Spleen (tissue), 7 donors: ENCODE data around the gene GPATCH1.

Experiments
- POLR2A ChIP-seq, 3 donors: fragments of 450-650 bp; IDR thresholded peaks; one replicate each; pipeline ENCODE4 v1.5.1; 2017; ENCODE audit warnings: antibody characterized with exemption in 3 of 3, mild to moderate bottlenecking in 1 of 3
- POLR2AphosphoS5 ChIP-seq, 3 donors: sonication (generic); formaldehyde crosslinking; IDR thresholded peaks; one replicate each; pipeline ENCODE4 v1.5.1; 2017; ENCODE audit warnings: antibody characterized with exemption in 3 of 3
- TF ChIP-seq, protein P1 (sequence below), 11 experiments: fragments of 200-600 bp in 7 of 11; fragments of 450-650 bp in 4 of 11; sonication (generic) in 4 of 11; IDR thresholded peaks in 8 of 11; conservative IDR thresholded peaks in 3 of 11; 1 replicate in 7 of 11; 2 replicates in 4 of 11; pipeline versions ENCODE4 v1.4.0 to v1.8.0; 2016 to 2021; ENCODE audit warnings: antibody characterized with exemption in 11 of 11, inconsistent platforms in 4 of 11, mild to moderate bottlenecking in 1 of 11
- donor health status: DM: no; HTN: no; CAD: no; lungs with moderate emphysema.
- donor health status: DM: no; HTN: no; CAD: no.
- donor health status: DM: no; HTN: no; CAD: no.

DNA sequence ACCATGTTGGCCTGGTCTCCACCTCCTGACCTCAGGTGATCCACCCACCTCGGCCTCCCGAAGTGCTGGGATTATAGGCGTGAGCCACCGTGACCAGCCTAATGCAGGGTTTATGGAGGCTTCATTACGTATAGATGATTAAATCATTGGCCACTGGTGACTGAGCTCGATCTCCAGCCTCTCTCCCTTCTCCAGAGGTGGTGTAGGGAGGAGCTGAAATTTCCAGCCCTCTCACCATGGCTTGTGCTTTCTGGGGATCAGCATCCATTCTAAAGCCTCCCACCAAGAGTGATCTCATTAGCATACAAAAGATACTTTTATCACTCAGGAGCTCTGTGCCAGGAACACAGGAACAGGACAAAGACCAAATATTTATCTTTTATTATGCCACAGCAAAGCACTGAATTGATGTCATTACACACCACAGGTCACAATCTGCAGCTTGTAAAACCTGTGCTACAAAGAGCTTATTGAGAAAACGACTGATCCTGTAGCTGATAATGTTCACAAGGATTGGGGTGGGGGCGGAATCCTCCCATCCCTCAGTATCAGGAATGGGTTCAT, 48.7 kb upstream of the GPATCH1 start:
- no peak for TF ChIP-seq POLR2A (IDR thresholded peaks at IDR 0.05)
- TF ChIP-seq, protein P1, sequence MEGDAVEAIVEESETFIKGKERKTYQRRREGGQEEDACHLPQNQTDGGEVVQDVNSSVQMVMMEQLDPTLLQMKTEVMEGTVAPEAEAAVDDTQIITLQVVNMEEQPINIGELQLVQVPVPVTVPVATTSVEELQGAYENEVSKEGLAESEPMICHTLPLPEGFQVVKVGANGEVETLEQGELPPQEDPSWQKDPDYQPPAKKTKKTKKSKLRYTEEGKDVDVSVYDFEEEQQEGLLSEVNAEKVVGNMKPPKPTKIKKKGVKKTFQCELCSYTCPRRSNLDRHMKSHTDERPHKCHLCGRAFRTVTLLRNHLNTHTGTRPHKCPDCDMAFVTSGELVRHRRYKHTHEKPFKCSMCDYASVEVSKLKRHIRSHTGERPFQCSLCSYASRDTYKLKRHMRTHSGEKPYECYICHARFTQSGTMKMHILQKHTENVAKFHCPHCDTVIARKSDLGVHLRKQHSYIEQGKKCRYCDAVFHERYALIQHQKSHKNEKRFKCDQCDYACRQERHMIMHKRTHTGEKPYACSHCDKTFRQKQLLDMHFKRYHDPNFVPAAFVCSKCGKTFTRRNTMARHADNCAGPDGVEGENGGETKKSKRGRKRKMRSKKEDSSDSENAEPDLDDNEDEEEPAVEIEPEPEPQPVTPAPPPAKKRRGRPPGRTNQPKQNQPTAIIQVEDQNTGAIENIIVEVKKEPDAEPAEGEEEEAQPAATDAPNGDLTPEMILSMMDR (IDR thresholded peaks at IDR 0.05 in 8 of 11, conservative IDR thresholded peaks at IDR 0.05 in 3 of 11): no peak
- TF ChIP-seq POLR2AphosphoS5 (IDR thresholded peaks at IDR 0.05): no peak
